ENCODE measurements around the gene SOBP. TPM values are rescaled to one million over a fixed set of nuclear protein-coding genes. Genes with fewer than 3 reads are reported as not detected.

SOBP gene
- total RNA-seq, 3 donors from 2014 or later: 5.6 to 8.2 (median 7.0) TPM

GRCh38 chr6:107585815-107586435 lies 96.0 kb downstream of the SOBP start:
- DNase-seq (ENCODE audit: low spot score in 2 of 2): no peak
- intact Hi-C loops (cut with DNase I; ENCODE audit: low total_unique reads): no loop called here
- H3K36me3 ChIP-seq: no peaks in the 10 kb centered on the region
- H3K4me3 ChIP-seq: no peak overlapping the region
- TF ChIP-seq POLR2A (IDR thresholded peaks at IDR 0.05): no peak
- no peak for TF ChIP-seq CTCF (IDR thresholded peaks at IDR 0.05)
- TF ChIP-seq POLR2AphosphoS5 (IDR thresholded peaks at IDR 0.05): no peak
- no peaks in the 10 kb centered on the region for H3K27me3 ChIP-seq
- no peaks in the 10 kb centered on the region for H3K9me3 ChIP-seq
- no peaks in the 10 kb centered on the region for H3K4me1 ChIP-seq
- no peak overlapping the region for H3K27ac ChIP-seq

- intact Hi-C loops (cut with DNase I; ENCODE audit: low total_unique reads): no loop called here
- H3K9me3 ChIP-seq: no peaks in the 10 kb centered on the region
- DNase-seq (ENCODE audit: low spot score in 2 of 2): no peak
- H3K4me3 ChIP-seq: no peak overlapping the region
- H3K4me1 ChIP-seq: no peaks in the 10 kb centered on the region
- no peaks in the 10 kb centered on the region for H3K36me3 ChIP-seq
- TF ChIP-seq CTCF (IDR thresholded peaks at IDR 0.05): no peak
- TF ChIP-seq POLR2A (IDR thresholded peaks at IDR 0.05): no peak
- no peak for TF ChIP-seq POLR2AphosphoS5 (IDR thresholded peaks at IDR 0.05)
- no peak overlapping the region for H3K27ac ChIP-seq
- no peaks in the 10 kb centered on the region for H3K27me3 ChIP-seq
Observed at GRCh38 chr6:107587451-107587850, 97.5 kb downstream of the SOBP start.

GRCh38 chr6:107589199-107589598 lies 99.3 kb downstream of the SOBP start:
- Histone ChIP-seq H3K36me3 (no peaks in the 10 kb centered on the region), H3K9me3 (no peaks in the 10 kb centered on the region), H3K27ac (no peak overlapping the region), H3K4me1 (no peaks in the 10 kb centered on the region), H3K4me3 (no peak overlapping the region), H3K27me3 (no peaks in the 10 kb centered on the region)
- no peak for TF ChIP-seq POLR2A (IDR thresholded peaks at IDR 0.05)
- no peak for TF ChIP-seq CTCF (IDR thresholded peaks at IDR 0.05)
- TF ChIP-seq POLR2AphosphoS5 (IDR thresholded peaks at IDR 0.05): no peak
- DNase-seq (ENCODE audit: low spot score in 2 of 2): no peak
- intact Hi-C loops (cut with DNase I; ENCODE audit: low total_unique reads): no loop called here

- DNase-seq (ENCODE audit: low spot score in 2 of 2): no peak
- no peaks in the 10 kb centered on the region for H3K9me3 ChIP-seq
- H3K4me1 ChIP-seq: no peaks in the 10 kb centered on the region
- intact Hi-C loops (cut with DNase I; ENCODE audit: low total_unique reads): loop anchor here (1.0 kb wide), 1 partner anchor 29 kb away; no protein-coding TSS in a partner anchor
- no peaks in the 10 kb centered on the region for H3K27me3 ChIP-seq
- no peak overlapping the region for H3K4me3 ChIP-seq
- H3K27ac ChIP-seq: no peak overlapping the region
- TF ChIP-seq POLR2A (IDR thresholded peaks at IDR 0.05): no peak
- TF ChIP-seq POLR2AphosphoS5 (IDR thresholded peaks at IDR 0.05): no peak
- TF ChIP-seq CTCF (IDR thresholded peaks at IDR 0.05): no peak
- H3K36me3 ChIP-seq: no peaks in the 10 kb centered on the region
Observed at GRCh38 chr6:107589934-107590333, 100.0 kb downstream of the SOBP start.

- no peak overlapping the region for H3K27ac ChIP-seq
- no peaks in the 10 kb centered on the region for H3K27me3 ChIP-seq
- no peak overlapping the region for H3K4me3 ChIP-seq
- no peaks in the 10 kb centered on the region for H3K4me1 ChIP-seq
- no peak for TF ChIP-seq POLR2A (IDR thresholded peaks at IDR 0.05)
- no peak for TF ChIP-seq CTCF (IDR thresholded peaks at IDR 0.05)
- no peak for TF ChIP-seq POLR2AphosphoS5 (IDR thresholded peaks at IDR 0.05)
- no peak for DNase-seq (ENCODE audit: low spot score in 2 of 2)
- H3K36me3 ChIP-seq: no peaks in the 10 kb centered on the region
- H3K9me3 ChIP-seq: no peaks in the 10 kb centered on the region
- intact Hi-C loops (cut with DNase I; ENCODE audit: low total_unique reads): loop anchor here (1.0 kb wide), 1 partner anchor 29 kb away; no protein-coding TSS in a partner anchor
Observed at GRCh38 chr6:107590378-107590777, 100.5 kb downstream of the SOBP start.

Data from breast epithelium (tissue), 4 donors.